HL-60 (cell line): ENCODE results near the gene PTPRM.

Experiments used
- DNase-seq, 2 experiments: peaks; one replicate each; pipeline ENCODE4 v3.0.0-alpha.2; 2010 to 2020; ENCODE audit warnings: low read depth in 1 of 2, low spot score in 1 of 2
- H3K27ac ChIP-seq: fragments of 250-450 bp; sonication (Bioruptor Pico); replicated peaks from 2 replicates; pipeline ENCODE4 v1.5.1; 2020; ENCODE audit warnings: mild to moderate bottlenecking, moderate library complexity
- H3K27me3 ChIP-seq: fragments of 250-450 bp; sonication (Bioruptor Pico); 2 replicates; pipeline ENCODE4 v1.5.1; 2021; ENCODE audit warnings: mild to moderate bottlenecking, moderate library complexity; ENCODE audit not compliant: insufficient read depth, poor library complexity, severe bottlenecking
- H3K4me3 ChIP-seq: replicated peaks from 2 replicates; pipeline ENCODE4 v1.5.1; 2011; ENCODE audit warnings: mild to moderate bottlenecking, control low read depth, low read length; ENCODE audit not compliant: insufficient read depth
- CTCF ChIP-seq: IDR thresholded peaks from one replicate; pipeline ENCODE4 v1.5.1; 2011; ENCODE audit warnings: low read length, control low read depth, inconsistent platforms; ENCODE audit not compliant: insufficient read depth
- GABPA ChIP-seq: IDR thresholded peaks from 2 replicates; pipeline ENCODE4 v1.6.1; 2012; ENCODE audit warnings: low read depth
- POLR2AphosphoS5 ChIP-seq: IDR thresholded peaks from 2 replicates; pipeline ENCODE4 v1.6.1; 2012; ENCODE audit warnings: low read depth
- REST ChIP-seq: IDR thresholded peaks from 2 replicates; pipeline ENCODE4 v1.6.1; 2012; ENCODE audit warnings: low read depth; ENCODE audit not compliant: insufficient replicate concordance
- SPI1 ChIP-seq: IDR thresholded peaks from 2 replicates; pipeline ENCODE4 v1.6.1; 2012; ENCODE audit warnings: low read depth, mild to moderate bottlenecking, borderline replicate concordance

Gene PTPRM

GRCh38 chr18:7623681-7624080 lies 56.6 kb downstream of the PTPRM start:
- H3K27me3 ChIP-seq: no peaks in the 10 kb centered on the region
- DNase-seq: no peak
- no peak overlapping the region for H3K4me3 ChIP-seq
- no peak overlapping the region for H3K27ac ChIP-seq
- TF ChIP-seq CTCF: no peak
- no peak for TF ChIP-seq GABPA
- TF ChIP-seq REST: no peak
- TF ChIP-seq SPI1: no peak
- no peak for TF ChIP-seq POLR2AphosphoS5

GRCh38 chr18:7624697-7625096 lies 57.6 kb downstream of the PTPRM start:
- no peak for DNase-seq
- H3K4me3 ChIP-seq: no peak overlapping the region
- no peak for TF ChIP-seq REST
- no peak for TF ChIP-seq CTCF
- TF ChIP-seq GABPA: no peak
- no peak for TF ChIP-seq POLR2AphosphoS5
- TF ChIP-seq SPI1: no peak
- H3K27me3 ChIP-seq: no peaks in the 10 kb centered on the region
- no peak overlapping the region for H3K27ac ChIP-seq

GRCh38 chr18:7626175-7626921 lies 59.2 kb downstream of the PTPRM start:
- Histone ChIP-seq H3K27ac (no peak overlapping the region), H3K4me3 (no peak overlapping the region), H3K27me3 (no peaks in the 10 kb centered on the region)
- no peak for DNase-seq
- TF ChIP-seq SPI1 (no peak), POLR2AphosphoS5 (no peak), REST (no peak), GABPA (no peak), CTCF (no peak)
